Jurkat, Clone E6-1 (cell line): ENCODE results near the gene MAPK8IP2.

Experiments used
- DNase-seq: peaks from one replicate; pipeline ENCODE4 v3.0.0-alpha.2; 2011; ENCODE audit warnings: low read depth, low spot score
- H3K4me3 ChIP-seq: 2 replicates; pipeline ENCODE4 v1.5.1; 2011; ENCODE audit warnings: mild to moderate bottlenecking, low read length, control low read depth, moderate library complexity

The MAPK8IP2 gene

DNA sequence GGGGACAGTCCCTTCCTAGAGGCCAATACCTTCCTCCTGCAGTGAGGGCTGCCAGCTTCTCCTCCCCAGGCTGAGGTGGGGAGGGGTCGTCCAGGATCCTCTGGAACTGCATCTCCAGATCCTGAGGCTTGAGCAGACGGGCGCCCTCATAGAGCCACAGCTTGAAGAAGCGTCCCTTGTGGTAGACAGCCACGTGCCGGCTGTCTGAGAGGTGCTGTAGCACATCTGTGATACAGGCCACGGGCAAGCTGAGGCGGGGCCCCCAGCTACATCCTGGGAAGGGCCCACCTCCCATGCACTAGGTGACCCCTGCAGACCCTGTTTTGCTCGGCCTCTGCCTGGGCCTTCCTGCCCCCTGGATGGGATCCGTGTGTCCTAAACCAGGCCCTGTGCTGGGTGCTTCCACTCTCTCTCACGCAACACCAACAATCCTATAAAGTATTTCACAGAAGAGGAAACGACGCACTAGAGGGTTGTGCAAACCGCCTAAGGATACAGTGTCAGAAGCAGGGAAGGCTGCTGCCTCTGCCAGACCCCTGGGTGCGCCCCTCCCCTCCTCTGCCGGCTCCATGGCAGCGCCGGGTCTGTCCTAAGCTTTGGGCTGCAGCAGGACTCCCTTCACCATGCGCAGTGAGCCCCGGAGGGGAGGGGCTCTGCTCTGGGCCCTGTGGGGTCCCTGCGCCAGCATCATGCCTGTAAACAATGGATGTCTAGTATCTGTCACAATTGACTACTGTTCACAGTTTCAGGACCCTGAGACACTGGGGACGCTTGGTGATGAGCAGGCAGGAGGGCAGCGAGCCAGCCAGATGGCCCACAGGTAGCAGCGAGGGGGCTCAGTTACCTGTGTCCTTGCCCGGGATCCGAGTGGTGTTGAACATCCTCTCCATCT lies 26.9 kb upstream of the MAPK8IP2 start:
- H3K4me3 ChIP-seq: no peak overlapping the region
- DNase-seq: no peak

DNA sequence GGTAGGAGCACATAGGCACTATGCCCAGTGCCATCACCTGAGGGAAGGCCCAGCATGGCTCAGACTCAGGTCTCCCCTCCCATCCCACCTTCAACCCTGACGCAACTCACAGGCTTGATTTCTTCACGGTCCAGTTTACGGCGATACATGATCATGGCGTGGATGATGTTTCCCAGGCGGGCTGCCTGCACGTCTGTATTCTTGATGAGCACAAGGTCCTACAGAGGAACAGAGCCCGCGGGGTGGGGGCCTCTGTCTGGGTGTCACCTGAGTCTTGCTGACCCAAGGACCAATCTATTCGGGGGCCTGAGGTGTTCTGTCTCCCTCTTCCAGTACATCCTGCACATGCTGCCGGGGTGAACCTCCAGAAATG lies 26.2 kb upstream of the MAPK8IP2 start:
- H3K4me3 ChIP-seq: no peak overlapping the region
- DNase-seq: no peak

DNA sequence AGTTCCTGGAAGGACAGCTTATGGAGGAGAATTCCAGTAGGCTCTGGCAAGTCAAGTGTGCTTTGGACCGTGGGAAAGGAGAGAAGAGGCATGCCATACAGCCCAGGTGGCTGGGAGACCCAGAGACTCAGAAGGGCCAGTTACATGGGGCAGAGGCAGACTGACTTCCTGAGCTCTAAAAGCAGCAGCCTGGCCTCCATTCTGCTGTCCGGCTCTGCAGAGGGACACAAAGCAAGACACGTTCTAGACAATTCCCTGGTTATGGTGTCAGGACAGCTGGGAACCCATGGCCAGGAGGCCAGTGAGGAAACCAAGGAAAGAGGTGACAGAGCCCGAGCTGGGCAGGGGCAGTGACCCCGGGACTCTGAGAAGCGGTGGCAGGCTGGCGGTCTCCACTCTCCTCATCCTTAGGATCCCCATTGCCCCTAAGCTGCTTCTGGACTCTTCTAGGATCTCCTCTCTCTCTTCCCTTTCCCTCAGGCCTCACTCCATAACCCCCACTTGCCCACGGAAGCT lies 25.1 kb upstream of the MAPK8IP2 start:
- H3K4me3 ChIP-seq: no peak overlapping the region
- DNase-seq: no peak

DNA sequence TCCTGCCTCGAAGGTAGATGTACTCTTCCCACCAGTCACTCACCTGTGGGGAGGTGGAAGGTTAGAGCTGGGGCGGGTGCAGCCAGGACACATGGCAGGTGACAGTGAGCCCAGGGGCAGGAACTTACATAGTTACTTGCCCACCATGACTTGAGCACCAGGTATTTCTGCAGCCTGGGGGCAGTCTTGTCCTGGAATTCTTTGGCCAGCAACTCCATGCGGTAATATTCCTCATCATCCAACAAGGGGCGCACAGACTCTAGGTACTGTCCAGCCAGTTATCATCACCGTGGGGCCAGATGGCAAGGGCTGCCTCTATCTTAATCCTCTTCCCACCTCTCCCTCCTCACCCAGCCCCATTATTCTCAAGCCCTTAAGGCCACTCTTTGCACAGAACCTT lies 24.5 kb upstream of the MAPK8IP2 start:
- DNase-seq: no peak
- no peak overlapping the region for H3K4me3 ChIP-seq

DNA sequence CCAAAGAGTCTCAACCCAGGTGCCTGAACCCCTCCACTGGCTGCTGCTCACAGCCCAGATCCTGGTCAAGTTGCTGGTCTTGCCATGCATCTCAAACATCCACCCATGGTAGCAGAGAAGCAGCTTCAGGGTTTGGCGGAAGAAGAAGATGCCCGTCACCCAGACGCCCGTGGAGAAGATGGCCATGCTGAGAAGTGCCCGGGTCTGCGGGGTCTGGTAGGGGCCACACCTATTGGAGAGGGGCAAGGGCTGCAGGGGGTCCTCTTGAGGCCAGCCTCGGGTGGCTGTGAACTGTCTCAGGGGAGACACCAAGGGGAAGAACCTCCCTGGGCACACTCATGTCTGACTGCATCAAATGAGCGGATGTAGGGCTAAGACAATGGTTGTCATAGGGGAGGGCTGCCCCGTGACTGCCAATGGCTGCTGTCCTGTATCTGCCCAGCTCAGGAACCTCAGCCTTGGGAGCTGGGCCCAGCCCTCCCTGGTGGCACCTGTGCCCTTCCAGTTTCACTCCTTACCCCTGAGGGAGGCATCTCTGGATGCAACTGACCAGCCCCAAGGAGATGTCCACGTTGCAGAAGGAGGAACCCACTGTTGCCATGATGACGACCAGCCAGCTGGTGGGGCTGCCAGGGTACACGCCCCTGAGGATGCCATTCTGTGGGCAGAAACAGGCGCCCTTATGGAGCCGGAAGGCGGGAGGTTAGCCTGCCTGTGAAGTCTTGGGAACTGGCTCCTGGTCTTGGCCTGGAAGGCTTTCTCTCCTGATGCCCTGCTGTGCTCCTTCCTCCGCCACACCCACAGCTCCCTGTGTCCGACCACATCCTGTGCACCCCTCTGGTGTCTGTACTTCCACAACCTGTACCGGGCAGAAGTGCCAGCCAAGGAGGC lies 23.5 kb upstream of the MAPK8IP2 start:
- H3K4me3 ChIP-seq: no peak overlapping the region
- no peak for DNase-seq

DNA sequence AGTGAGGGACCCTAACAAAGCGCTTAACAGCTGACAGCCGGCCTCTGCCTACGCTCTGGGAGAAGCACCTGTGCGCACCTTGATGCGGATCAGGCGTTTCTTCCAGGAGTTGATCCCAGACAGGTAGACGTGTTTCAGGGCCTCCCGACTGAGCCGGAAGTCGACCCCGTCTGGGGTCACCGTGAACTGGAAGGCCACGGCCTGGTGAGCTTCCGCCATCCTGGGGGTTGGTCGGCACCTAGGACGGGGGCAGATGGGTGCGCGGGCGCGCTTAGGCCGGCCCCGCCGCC lies 23.0 kb upstream of the MAPK8IP2 start:
- H3K4me3 ChIP-seq: no peak overlapping the region
- no peak for DNase-seq

DNA sequence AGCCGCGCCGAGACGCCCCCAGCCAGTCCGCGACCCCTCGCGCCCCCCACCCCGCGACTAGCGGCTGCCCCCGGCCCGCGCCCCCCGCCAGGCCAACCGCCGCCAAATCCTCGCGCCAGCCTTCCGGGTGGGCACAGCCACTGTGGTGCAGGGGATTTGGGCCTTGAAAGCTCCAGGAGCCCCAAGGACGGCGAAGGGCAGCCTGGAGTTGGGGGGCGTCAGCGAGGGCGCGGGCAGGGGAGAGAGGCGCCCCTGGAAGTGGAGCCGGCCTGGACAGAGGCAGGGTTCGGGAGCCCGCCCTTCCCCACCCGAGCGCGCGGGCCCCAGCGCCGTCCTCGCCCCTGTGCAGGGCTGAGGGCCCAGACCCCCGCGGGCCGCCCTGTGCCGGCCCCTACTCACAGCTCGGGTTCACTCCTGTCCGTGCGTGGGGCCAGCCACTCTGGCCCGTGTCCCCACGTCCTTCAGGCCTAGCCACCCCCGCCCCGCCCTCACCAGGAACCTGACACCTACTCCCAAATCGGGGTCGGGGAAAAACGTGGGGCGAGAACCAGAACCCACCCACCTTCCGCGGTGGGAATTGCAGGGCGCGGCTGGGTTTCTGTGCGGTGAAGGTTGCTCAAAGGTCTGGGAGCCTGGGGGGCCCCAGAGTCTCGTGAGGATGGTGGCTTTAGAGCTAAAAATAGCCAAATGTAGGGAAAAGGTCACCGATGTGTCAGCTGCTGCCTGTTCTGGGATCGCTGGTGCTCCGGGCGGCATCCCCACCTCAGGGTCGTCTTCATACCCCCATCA lies 22.4 kb upstream of the MAPK8IP2 start, which contains the start of gene CPT1B:
CPT1B (minus strand) TSS at position 441 of the 789 bp plus-strand sequence. CDS start 512 bp downstream, outside the sequence.
- no peak for DNase-seq
- H3K4me3 ChIP-seq: no peak within 1 kb of the TSS

DNA sequence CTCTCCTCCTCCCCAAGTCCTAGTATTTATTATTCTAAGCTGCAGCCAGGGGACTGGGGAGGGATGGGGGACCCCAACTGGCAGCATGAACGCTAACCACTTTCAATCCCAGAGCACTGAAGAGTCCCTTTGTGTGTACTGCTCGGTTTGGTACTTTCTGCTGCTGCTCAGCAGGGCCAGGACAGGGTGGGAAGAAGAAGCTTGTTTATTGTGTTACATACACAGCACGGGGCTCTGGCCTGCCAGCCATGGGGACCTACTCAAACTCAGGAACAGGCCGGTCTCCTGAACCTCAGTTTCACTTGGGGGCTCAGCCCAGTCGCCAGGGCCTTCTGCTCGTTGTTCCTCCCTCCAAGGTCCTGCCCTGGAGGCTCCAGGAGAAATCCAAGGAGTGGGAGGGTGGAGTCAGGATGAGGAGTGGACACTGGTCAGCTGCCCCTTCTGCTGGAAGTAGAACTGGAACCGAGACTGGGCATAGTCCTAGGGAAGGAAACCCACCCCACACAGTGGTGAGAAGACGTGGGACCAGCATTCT lies 21.8 kb upstream of the MAPK8IP2 start:
- H3K4me3 ChIP-seq: no peak overlapping the region
- DNase-seq: no peak

DNA sequence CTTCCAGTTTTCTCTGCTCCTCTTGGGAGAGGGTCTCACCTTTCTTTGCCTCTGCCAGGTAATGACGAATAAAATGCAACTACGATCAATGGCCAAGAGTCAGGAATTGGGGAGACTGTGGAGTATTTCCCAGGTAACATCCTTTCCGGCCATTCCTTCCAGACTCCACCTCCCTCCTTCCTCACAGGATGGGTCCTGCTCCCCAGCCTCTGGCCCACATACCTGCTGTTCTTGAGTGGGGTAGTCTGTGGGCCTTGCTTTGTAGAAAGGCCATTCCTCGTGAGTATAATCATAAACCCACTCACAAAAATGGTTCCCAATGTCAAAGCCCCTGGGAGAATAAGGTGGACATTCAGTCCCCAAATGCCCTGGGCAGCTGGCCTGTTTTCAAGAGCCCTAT lies 20.8 kb upstream of the MAPK8IP2 start:
- H3K4me3 ChIP-seq: no peak overlapping the region
- no peak for DNase-seq

DNA sequence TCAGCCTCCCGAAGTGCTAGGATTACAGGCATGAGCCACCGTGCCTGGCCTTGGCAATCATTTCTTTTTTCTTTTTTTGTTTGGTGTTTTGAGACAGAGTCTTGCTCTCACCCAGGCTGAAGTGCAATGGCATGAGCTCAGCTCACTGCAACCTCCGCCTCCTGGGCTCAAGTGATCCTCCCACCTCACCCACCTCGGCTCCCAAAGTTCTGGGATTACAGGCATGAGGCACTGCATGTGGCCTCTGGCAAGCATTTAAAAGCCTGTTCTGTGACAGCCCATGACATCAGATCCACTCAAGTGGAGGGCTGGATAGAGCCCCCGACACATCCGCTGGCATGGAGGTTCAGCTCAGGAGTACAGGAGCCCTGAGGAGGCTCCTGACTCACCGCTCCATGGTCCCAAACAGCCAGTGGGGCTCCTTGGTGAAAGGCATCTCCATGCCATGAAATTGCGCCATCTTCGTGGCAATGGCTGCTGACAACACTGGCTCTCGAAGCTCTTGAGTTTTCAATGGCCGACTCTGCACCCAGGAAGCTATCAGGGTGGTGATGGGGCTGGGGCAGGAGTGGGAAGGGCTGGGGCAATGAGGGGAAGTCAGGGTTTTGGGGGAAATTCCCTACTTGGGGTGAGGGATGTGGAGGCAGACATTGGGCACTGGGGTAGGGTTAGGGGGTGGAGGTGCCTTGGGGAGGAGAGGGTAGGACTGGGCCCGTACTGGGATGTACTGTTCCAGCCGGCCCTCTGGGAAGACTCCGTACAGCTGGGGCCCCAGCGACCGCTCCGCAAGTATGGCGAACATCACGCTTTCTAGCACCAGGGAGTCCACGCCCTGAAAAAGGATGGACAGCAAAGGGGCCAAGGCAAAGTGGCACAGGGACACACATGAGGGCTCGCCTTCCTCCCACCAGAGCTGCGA lies 19.3 kb upstream of the MAPK8IP2 start:
- no peak for DNase-seq
- H3K4me3 ChIP-seq: peak overlapping the region; percentile 91

DNA sequence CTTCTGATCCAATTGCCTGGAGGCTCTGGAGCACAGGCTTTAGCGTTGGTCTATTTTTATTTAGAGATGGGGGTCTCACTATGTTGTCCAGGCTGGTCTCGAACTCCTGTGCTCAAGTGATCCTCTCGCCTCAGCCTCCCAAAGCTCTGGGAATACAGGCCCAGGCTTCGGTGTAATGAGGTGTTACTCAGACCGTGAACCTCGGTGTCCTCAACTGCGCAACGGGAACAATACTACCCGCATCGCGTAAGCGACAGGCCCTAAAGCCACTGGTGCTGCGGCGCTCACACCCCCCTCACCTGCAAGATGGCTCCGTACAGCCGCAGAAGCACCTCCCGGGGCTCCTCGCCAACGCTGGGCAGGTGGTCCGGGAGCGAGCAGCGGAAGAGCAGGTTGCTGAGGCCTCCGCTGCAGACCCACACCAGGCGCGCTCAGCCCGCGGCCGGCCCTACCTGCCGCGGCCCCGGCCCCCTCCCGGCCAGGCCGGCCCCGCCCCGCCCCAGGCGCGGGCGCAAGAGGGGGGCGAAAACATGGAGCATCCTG lies 18.6 kb upstream of the MAPK8IP2 start:
- peak overlapping the region; percentile 91 for H3K4me3 ChIP-seq
- DNase-seq: no peak

DNA sequence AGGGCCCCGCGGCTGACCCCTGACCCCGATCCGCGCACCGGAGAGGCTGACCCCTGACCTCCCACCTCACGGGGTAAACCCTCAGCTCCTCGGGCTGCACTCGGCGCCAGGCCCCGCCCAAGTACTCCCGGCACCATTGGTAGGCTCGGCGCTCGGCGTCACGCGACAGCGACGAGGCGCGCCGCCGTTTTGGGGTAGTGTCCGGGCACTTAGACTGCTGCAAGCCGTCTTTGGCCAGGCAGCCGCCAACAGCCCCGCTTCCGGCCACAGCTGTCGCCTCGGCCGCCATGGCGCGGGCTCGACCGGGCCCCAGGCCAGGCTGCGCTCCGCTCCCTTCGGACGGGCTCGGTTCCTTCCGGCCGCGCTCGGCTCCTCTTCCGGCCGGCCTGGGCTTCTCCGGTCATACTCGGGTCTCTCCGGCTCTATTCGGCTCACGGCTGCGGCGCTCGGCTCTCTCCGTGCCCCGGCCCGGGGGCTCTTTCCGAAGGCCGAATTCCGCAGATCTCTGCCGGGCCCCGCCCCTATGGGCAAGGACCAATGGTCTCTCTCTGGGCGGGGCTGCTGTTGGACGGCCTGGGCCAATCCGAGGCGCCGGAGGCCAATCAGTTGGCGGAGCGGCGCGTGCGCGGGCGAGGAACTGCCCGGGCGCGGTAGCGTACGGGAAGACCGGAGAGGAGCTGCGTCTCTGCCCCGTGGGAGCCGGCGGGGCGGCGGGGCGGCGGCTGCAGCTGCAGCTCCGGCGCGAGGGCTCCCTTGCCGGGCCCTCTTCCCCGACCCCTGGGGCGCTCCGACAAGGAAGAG lies 17.9 kb upstream of the MAPK8IP2 start, which contains the start of gene CHKB:
CHKB (minus strand) TSS at position 357 of the 801 bp plus-strand sequence; CDS start at position 289, 68 bp downstream.
- DNase-seq: peak; percentile 95
- peak within 1 kb of the TSS; percentile 91 for H3K4me3 ChIP-seq

DNA sequence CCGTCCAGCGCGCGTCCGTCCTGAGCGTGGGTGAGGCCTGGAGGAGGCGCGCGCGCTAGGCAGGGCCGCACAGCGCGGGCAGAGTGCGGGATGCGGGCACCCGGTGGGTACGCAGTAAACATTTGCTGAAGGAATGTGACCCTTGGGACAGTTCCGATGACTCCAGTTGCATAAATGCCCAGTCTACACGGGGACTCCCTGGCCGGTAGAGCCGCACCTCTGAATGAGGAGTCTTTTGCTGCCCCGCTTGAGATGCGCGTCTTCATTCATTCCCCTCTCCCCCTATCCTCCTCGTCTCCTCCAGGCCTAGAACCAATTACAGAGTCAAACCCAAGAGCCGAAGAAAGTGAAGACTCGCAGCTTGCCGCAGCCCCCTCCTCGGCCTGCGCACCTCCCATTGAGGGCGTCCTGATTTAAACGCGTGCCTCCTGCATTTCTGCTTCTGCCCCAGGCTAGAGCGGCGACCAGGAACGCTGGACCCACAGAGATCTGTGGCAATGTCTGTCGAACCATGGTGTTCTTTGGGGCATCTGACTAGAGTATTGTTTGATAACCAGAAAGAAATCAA lies 17.2 kb upstream of the MAPK8IP2 start:
- no peak for DNase-seq
- H3K4me3 ChIP-seq: peak overlapping the region; percentile 88

DNA sequence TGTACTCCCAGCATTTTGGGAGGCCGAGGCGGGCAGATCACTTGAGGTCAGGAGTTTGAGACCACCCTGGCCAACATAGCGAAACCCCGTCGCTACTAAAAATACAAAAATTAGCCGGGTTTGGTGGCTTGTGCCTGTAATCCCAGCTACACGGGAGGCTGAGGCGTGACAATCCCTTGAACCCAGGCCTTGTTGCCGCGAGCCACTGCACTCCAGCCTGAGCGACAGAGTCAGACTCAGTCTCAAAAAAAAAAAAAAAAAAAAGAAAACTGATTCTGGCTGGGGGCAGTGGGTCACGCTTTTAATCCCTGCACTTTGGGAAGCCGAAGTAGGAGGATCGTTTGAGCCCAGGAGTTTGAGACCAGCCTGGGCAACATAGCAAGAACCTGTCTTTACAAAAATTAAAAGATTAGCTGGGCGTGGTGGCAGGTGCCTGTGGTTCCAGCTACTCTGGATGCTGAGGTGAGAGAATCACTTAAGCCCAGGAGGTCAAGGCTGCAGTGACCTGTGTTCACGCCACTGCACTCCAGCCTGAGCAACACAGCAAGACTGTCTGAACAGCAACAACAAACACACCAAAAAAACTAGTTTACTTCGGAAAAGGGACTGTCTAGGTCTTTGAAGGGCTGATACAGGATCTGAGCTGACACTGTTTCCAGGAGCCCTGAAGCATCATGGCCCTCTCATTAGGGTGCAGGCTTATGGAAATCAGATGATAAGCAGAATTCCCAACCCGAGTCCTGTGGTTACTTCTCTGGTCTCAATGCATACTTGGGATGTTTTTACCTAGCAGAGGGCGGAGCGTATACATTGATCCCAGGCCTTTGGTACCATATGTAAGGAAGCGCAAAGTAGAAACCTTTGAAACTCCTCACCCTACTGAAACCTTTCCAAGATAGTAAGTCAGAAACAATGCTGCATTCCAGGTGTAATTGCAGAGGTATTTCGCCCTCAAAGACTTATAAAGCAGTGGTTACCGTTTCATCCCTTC lies 16.2 kb upstream of the MAPK8IP2 start:
- H3K4me3 ChIP-seq: no peak overlapping the region; the same call in 1 of the 2 replicates
- DNase-seq: no peak

DNA sequence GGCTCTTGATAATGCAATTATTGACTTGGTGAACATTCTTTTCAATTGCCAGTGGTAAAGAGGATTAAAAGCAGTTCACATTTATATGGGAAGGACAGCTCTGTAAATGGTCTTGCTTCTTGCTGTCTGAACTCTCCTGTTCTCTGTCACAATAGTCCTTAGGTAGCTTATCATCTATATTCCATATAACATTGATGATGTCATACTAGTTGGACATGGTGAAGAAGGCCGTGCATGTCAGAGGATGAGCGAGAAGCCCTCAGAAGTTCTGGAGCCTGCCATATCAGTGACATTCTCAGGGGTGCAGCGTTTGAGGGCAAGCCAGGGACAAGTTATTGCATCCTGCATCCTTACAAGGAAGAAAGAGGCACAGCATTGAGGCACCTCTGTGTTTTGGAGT lies 15.4 kb upstream of the MAPK8IP2 start:
- H3K4me3 ChIP-seq: no peak overlapping the region
- no peak for DNase-seq
